HG02943 (cell line): ENCODE results near the gene AADACL4.

Source experiments
- ATAC-seq: cut with Tn5 transposase; IDR thresholded peaks from one replicate; pipeline ENCODE4 v1.9.1; 2021; ENCODE audit warnings: mild to moderate bottlenecking, low read depth, moderate library complexity; ENCODE audit not compliant: unreplicated experiment

Gene AADACL4

DNA sequence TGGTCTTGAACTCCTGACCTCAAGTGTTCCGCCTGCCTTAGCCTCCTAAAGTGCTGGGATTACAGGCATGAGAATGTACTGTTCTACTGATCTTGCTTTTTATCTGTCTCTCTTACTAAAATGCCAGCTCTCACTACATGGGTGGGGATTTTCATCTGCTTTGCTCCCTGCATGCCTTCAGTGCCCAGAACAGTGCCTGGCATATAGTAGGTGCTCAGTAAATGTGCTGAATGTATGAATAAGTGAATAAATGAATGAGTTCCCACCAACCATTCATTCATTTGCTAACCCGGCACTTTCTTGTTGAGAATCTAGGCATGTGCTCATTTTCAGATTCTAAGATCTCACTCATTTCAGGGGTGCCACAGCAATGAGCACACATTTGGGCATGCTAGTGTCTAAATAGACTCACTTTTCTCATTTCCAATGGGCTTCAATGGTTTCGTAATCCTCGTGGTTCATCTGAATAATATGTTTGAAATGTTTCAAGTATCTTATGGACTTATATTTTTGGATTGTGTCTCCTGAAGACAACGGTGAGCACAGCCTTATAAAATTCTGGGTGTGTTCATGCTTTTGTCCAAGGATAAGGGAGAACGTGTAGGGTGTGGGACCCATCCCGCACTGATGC lies 33.5 kb upstream of the AADACL4 start:
- ATAC-seq = no peak

DNA sequence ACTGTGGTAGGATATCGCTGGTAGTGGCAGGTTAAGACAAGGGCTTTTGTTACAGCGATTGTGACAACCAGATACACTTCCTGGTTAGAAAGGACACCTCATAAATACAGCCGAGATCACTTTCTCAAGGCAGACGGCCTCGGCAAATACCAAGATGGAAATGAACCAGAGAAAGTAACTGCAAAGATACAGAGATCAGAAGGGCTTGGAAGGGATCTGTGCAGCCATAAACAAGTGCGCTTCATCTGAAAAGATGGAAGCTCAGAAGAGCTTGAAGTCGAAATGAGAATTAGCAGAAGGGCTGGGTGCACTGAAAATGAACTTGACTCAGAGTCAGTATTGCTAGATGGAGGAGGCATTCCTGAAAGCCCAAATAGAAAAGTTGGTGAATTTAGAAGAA lies 32.9 kb upstream of the AADACL4 start:
- ATAC-seq = no peak

DNA sequence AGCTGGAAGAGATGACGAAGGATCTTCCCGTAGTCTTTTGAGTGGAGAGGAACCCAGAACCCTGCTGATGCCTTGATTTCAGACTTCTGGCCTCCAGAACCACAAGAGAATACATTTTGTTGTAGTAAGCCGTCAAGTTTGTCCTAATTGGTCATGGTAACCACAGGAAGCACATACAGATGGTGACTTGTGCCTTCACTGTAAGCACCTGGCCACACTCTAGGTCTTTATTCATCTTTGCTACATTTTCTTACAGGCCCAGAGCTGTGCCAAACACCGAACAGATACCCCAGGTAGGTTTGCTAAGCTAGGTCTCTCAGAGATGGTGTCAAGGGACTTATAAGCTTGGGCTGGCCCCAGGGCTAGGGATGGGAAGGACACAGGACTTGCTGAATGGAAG lies 30.7 kb upstream of the AADACL4 start:
- no peak for ATAC-seq

DNA sequence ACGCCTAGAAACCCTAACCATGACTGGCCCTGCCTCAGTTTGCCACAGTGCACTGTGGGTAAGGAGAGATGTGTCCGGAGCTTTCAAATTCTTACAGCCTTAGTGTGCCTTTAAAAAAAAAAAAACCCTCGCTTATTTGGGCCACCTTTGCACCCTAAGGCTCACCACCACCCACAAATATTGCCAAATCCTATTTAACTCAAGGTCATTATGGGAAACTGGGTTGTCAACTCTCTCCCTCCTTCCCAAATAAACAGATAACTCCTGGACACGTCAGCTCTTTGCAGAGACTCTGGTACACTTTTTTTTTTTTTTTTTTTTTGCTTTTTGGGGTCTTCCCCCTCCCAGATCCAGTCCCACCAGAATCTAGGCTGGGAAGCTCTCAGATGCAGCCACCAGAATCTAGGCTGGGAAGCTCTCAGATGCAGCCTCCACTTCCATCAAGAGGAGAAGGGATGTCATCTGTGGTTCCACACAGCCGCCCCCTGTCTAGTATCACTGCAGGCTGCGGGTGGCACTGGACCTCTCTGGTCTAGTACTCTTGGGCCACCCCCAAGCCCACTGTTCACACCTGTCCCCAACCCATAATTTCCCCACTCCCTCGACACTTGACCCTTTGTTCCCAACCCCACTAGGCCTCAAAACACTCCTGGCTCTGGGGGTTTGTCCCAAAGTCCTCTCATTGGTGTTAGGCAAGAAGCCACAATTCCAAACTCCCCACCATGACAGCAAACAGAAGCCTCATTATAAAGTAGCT lies 29.3 kb upstream of the AADACL4 start:
- ATAC-seq = no peak

DNA sequence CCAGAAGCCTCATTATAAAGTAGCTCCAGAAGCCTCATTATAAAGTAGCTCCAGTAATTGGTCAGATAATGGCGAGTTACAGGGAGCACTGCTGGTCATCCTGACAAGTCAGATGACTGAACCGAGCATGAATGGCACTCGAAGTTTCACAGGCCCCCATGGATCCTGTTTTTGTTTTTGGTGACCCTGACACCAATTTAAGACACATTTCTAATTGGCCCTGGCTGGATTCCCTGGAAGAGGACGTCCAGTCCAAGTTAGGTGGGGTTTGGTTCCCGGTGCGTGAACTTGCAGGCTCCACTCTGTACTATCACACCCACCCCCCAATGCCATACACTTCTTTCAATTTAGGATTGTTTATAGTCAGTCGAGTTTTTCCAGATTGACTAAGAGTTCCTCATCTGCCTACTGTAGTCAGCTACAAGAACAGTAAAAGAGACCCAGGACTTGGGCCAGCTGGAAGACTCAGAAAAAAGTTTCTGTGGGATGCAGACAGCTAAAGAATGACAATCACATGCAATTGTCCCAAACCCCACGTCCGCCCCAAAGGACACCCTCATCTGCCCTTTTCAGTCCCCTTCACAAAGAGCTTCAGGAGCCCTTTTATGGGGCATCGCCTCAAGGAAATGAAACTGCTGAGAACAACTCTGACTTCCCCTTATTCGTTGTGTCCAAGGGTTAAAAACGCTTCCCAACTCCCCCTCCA lies 28.6 kb upstream of the AADACL4 start:
- no peak for ATAC-seq

DNA sequence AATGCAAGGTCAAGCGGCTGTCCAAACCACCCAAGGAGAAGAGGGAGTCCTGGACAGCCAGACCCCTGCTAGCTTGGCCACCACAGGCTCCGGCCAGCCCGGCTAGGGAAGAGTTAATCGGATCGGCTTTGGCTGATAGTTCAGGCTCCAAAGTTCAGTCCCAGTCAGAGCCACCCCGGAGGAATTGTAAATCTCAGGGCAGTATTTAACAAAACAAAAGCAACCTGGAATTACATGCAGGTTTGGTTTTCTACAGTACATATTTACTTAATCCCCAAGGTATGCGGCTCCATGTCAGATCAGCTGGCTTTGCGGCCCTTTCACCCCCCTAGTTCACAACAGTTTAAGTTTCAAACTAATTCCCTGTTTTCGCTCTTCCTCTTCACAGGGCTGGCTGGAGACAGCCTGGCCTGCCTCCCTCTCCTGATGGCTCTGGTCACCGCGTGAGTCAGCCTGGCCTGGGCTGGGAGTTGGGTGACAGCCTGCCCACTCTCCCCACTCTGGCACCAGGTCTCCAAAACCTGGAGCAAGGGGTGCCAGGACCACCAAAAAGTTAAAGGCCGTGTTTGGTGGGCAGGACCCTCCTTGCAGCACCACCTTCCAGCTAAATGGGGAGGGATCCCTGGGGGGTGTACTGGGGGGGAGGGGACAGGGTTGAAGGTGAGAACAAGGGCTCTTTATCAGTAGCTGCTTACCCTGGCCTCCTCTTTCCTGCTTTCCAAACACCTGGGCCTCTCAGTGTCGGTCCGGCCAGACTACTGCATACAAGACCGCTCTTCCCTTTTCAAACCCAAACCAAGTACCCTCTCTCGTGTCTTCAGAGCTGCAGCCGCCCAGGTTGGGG lies 27.8 kb upstream of the AADACL4 start:
- no peak for ATAC-seq

DNA sequence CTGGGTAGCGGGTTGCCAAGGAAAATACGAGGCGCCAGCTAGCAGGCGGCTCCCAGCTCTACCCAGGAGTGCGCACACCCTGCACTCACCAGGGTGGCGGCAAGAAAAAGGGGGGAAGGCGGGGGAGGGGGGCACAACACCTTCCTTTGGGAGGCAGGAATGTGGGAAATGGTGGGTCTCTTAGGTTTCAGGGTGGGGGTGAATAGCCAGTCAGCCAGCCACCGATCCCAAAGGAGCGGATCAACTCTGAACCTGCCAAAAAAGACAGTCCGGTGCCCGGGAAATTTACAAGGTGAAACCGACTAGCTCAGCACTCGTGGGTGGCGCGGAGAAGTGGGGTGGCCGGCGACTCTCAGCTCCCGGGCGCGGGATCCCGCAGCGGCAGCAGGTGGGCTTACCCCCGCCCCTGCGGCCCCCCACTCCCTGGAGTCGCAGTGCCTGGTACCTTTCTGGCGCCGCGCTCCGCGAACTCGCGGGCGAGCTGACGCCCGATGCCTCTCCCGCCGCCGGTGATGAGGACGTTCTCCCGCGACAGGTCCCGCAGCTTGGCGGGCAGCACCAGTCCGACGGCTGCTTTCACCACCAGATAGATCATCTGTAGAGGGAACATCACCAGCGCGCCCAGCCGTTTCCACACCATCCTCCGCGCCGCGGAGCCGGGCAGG lies 27.0 kb upstream of the AADACL4 start:
- ATAC-seq = no peak

DNA sequence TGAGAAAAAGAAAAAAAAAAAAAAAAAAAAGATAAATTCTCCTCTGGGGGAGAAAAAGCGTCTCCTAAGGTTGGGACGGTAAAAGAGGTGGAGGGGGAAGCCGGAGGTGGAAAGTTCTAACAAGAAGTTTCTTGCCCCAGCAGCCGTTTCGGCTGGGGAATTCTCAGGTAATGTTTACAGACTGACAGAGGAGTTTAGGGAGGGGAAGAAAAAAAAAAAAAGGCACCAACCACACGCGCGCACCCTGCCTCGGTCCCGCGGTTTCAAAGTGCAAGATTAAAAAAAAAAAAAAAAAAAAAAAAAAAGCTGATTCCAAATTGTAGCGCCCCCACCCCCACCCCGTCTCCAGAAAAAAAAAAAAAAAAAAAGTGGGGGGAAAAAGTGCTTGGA lies 26.4 kb upstream of the AADACL4 start:
- no peak for ATAC-seq

DNA sequence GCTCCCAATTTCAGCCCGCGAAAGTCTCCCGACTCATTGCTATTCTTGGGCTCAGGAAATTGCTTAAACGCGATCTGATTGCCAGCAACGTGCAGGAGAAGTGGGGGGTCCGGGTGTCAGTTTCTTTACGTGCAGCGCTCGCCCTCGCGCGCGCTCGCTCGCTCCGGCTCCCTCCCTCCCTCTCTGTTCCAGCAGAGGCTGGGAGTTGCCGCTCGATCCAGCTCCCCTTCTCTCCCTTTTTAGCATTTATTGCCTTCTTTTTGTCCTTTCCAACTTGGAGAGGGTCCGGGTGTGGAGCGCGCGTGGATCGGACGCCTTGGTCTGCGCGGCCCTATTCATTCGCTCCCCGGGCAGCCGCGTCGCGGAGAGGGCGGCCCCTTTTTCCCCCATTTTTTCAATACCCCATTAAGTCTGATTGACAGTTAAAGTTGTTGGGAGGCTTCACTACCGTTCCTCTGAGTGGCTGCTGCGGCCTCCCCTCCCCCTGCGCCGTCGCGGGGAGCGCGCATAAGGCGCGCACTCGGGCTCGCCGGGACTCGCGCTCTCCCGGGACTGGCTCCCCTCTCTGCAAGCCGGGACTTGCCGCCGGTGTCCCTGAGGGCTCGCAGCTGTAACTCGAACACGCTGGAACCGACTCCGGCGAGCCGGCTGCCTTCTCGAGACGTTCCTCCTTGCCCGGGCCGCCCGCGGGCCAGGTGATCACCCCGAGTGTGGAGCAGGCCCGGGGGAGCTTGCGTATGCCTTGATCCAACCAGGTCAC lies 25.8 kb upstream of the AADACL4 start, which contains the start of gene DHRS3:
Gene DHRS3 (minus strand): TSS at position 310 of the 760 bp plus-strand sequence. CDS start 862 bp downstream, outside the sequence.
- ATAC-seq = no peak

DNA sequence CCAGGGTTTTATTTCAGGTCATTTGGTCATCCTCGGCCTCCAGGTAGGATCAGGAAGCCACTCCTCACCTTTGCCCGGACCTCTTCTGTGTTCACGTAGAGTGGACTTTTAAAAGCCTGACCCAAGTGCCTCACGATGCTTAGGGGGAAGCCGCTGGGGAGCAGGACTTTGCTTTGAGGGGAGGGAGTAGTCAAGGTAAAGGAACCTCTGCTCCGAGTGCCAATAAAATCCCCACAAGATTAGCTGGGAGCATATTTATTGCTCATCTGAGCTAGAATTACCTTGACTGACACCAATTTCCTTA lies 25.3 kb upstream of the AADACL4 start:
- ATAC-seq = no peak

DNA sequence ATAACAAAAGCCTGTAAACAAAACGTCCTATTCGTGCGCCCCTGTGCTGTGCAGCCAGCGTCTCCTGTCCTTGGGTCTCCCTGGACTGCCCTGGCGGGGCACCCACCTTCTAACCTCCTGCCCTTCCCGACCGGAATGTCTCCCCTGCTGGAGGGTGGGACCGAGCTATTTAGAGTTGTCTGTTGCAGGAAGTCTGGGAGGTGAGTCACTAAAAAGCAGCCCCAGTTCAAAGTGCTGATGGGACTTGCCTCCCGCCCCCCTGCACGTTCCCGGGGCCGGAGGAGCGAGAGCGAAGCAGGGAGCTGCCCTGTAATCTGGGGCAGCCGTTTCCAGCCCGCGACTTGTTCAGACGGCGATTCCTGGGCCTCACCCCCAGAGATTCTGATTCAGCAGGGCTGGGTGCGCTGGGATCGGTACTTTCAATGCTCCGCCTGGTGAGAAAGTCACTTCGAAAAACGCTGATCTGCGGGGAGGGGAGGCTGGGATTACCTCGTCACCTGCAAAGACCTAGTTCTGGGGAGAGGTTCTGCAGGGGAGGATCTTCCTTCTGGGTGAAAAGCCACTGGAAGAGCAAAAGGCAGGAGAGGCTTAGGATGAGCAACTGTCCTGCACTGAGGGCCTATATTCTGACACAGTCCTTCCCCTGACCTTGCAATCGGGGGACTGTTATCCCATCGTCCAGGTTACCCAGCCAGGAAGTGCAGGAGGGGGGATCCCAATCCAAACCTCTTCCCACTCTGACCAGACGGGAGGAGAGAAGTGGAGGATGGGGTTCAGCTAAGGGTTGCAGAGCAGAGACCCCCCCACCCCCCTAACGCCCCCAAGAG lies 24.7 kb upstream of the AADACL4 start:
- no peak for ATAC-seq

DNA sequence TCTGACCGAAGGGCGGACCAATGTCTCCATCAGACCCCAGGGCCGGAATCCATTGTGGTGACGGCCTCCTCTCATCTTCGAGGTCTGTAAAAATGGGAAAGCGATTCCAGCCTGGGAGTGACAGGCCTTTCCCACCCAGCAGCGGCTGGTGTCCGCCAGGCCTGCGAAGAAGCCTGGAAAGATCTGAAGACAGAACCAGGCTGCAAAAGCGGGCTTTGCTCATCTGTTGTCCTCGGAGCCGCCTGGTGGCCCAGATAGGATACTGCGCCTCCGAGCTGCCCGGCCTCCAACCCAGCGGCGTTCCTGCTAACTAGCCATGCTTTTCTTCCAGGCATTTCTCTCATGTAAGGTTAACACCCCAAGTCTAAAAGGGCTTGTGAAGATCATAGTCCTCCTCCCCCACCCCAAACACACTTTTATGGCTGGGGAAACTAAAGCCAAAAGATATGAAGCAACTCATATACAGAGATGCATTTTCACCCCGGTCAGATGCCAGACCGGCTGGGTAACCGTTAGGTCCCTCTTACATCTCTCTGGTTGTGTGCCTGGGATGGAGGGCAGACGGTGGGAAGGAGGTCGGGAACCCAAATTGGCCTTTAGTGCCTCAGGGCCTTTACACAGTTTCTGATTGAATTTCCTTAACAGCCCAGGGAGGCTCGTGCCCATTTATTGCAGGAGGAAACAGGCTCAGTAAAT lies 23.9 kb upstream of the AADACL4 start:
- ATAC-seq = no peak

DNA sequence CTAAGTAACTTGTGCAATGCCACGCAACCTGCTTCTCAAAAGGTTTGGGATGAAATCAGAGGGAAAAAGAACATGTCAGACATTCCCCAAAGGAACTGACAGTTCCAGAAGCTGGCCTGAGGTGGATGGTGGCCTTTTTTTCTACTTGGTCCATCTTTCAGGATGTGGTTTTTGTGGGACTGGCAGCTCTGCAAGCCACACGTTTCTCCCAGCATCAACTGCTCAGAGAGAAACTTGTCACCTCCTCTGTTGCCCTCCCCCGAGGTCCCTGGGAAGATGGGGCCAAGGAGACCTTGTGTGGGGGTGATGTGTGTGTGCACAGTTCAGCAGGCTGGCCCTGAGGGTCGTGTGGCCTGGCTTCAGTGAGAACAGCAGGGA lies 23.4 kb upstream of the AADACL4 start:
- no peak for ATAC-seq

DNA sequence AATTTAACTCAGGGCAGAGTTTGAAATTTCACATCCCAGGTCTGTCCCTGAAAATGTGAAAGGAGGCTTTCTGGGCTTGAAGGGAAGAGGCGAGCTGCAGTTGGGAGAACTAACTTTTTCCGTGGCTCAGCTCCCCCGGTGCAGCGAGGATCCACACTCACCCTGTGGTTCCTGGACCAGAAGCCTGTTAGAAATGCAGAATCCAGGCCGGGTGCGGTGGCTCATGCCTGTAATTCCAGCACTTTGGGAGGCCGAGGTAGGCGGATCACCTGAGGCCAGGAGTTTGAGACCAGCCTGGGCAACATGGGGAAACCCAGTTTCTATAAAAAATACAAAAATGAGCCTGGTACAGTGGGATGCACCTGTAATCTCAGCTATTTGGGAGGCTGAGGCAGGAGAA lies 23.0 kb upstream of the AADACL4 start:
- ATAC-seq = no peak

DNA sequence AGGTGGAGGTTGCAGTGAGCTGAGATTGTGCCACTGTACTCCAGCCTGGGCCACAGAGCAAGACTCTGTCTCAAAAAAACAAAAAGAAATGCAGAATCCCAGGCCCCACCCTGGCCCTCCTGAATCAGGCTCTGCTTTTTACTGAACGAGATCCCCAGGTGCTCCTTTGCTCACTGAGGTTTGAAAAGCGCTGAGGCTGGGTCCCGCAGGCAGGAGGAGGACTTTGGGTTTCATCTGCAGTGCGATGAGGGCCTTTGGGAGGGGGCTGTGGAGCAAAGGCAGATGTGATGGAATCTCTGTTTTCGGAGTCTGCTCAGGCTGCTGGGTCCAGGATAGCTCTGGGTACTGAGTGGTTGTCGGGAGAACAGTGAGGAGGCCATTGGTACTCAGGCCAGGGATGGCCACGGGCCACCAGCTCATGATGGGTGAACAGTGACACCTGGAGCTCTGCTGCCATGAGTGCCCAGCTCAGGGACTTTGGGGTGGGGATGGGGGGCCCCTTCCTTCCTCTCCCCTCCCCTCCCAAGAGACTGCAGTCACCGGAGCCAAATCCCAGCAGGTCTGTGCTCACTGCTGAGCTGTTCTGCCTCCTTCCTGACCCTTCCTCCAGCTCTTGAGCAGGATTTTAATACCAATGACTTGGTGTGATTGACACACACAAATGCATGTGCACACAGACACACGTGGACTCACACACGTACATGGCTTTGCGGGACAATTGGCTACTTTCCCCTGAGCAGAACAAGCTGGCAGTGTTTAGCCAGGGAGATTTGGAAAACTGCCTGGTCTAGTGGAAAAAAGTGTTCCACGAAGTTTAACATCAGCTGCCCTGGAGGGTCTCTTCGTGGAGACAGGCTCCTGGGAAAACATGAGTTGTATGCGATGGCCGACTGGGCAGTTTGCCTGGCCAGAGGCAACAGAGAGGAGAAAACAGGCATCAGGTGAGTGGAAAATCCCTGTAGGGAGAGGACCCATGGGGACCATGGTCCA lies 22.2 kb upstream of the AADACL4 start:
- no peak for ATAC-seq

DNA sequence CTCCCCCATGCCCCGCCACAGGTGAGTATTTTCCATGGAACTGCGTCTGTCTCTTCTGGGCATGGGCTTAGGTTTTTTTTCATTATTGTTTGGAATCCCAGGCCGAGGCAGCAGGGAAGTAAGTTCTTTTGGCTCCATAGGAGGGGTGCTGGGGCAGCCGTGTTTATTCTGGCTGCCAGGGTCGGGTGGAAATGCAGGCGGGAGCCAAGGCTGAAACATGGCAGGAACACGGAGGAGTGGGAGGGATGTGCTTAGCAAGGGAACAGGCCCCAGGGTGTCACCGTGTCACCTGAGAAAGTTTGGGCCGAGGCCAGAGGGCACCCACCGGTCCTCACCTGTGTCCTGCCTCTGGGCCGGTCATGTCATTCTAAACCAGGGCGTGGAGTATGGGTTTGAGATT lies 21.4 kb upstream of the AADACL4 start:
- no peak for ATAC-seq

DNA sequence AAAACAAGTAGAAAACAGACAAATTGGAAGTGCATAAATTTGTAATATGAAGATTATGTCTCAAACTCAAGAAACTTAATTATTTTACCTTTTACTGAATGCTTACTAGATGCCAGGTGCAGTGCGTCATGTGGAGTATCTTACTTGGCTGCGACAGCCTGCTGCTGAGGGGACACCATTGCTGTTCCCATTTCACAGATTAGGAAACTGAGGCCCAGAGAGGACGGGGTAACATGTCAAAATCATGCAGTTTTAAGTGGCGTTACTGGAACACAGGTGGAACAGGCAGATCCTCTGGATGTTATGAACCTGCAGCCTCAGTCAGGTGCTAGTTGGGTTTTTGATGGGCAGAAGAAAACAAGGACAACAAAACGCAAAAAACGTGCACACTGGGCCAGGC lies 18.6 kb upstream of the AADACL4 start:
- no peak for ATAC-seq
